ENCODE data around the gene PHACTR4. TPM values are rescaled to one million over a fixed set of nuclear protein-coding genes. Genes with fewer than 3 reads are reported as not detected.
A peak's percentile ranks its signal among the peaks of the same experiment; 100 is the strongest.
"Not testable (repeated sequence)": the region's sequence is repeated elsewhere in the genome, so short reads cannot be mapped to it uniquely, and the experiment has no call there.

PHACTR4 gene
- total and polyA plus RNA-seq, 12 donors = 12.0 to 44.8 (median 23.0) TPM

GRCh38 chr1:28441674-28442073, 72.1 kb downstream of the PHACTR4 start:
- intact Hi-C loops (cut with DNase I) = no loop called here
- no peak for TF ChIP-seq POLR2A (IDR thresholded peaks at IDR 0.05)
- no peak for TF ChIP-seq CTCF (IDR thresholded peaks at IDR 0.05)
- H3K27ac ChIP-seq = peak overlapping the region in 4 of 5 donors; percentile 15 to 66 (median 54)
- H3K4me3 ChIP-seq = no peak overlapping the region
- H3K9me3 ChIP-seq (replicated peaks in 1 of 3) = no peaks in the 10 kb centered on the region
- peak in 2 of 7 donors; percentile 34 to 35 for DNase-seq
- peaks cover 24 to 26% of the 10 kb centered on the region in 2 donors for H3K4me1 ChIP-seq (replicated peaks in 1 of 2)
- WGBS, 4 donors = 82 to 93% (median 89%) methylated on average over 4 of the region's 4 CpGs
- no peaks in the 10 kb centered on the region for H3K27me3 ChIP-seq
- H3K36me3 ChIP-seq (replicated peaks in 1 of 2) = no peaks in the 10 kb centered on the region

GRCh38 chr1:28443550-28443949, 74.0 kb downstream of the PHACTR4 start:
- intact Hi-C loops (cut with DNase I) = no loop called here
- H3K4me3 ChIP-seq = no peak overlapping the region
- no peak overlapping the region for H3K27ac ChIP-seq
- WGBS, 4 donors = 67 to 98% (median 87%) methylated on average over 3 of the region's 3 CpGs
- H3K4me1 ChIP-seq (replicated peaks in 1 of 2) = peaks cover 6 to 9% of the 10 kb centered on the region in 2 donors
- DNase-seq = no peak
- no peaks in the 10 kb centered on the region for H3K9me3 ChIP-seq (replicated peaks in 1 of 3)
- no peaks in the 10 kb centered on the region for H3K27me3 ChIP-seq
- H3K36me3 ChIP-seq (replicated peaks in 1 of 2) = no peaks in the 10 kb centered on the region
- TF ChIP-seq POLR2A (IDR thresholded peaks at IDR 0.05) = no peak
- TF ChIP-seq CTCF (IDR thresholded peaks at IDR 0.05) = no peak

- Histone ChIP-seq H3K27ac (no peak overlapping the region), H3K36me3 (replicated peaks in 1 of 2) (no peaks in the 10 kb centered on the region), H3K4me3 (no peak overlapping the region), H3K9me3 (replicated peaks in 1 of 3) (no peaks in the 10 kb centered on the region), H3K27me3 (no peaks in the 10 kb centered on the region), H3K4me1 (replicated peaks in 1 of 2) (no peaks in the 10 kb centered on the region)
- intact Hi-C loops (cut with DNase I) = no loop called here
- no peak for TF ChIP-seq POLR2A (IDR thresholded peaks at IDR 0.05)
- no peak for TF ChIP-seq CTCF (IDR thresholded peaks at IDR 0.05)
- DNase-seq = no peak
- 68 to 78% (median 70%) methylated on average over 4 of the region's 4 CpGs for WGBS, 4 donors
These were observed 78.1 kb downstream of the PHACTR4 start for GRCh38 chr1:28447679-28448078.

DNA sequence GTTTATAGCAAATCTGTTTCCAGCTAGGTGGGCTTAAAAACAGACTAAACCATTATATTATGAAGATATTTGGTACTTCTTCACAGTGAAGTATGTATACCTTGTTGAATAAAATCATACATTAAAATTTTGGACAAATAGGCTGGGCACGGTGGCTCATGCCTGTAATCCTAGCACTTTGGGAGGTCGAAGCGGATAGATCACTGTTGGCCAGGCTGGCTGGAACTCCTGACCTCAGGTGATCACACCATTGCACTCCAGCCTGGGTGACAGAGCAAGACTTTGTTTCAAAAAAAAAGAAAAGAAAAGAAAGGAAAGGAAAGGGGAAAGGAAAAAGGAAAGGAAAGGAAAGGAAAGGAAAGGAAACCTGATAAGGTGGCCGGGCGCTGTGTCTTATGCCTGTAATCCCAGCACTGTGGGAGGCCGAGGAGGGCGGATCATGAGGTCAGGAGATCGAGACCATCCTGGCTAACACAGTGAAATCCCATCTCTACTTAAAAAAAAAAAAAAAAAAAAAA, 78.6 kb downstream of the PHACTR4 start:
- H3K27ac ChIP-seq; H3K4me3 ChIP-seq; H3K27me3 ChIP-seq; H3K4me1 ChIP-seq (replicated peaks in 1 of 2); H3K36me3 ChIP-seq (replicated peaks in 1 of 2); intact Hi-C loops (cut with DNase I); H3K9me3 ChIP-seq (replicated peaks in 1 of 3); DNase-seq: not testable (repeated sequence)
- 92 to 95% (median 94%) methylated on average over 8 of the region's 8 CpGs for WGBS, 4 donors

- no peaks in the 10 kb centered on the region for H3K9me3 ChIP-seq (replicated peaks in 1 of 3)
- H3K27ac ChIP-seq = no peak overlapping the region
- no peaks in the 10 kb centered on the region for H3K4me1 ChIP-seq (replicated peaks in 1 of 2)
- intact Hi-C loops (cut with DNase I) = no loop called here
- H3K4me3 ChIP-seq = no peak overlapping the region
- TF ChIP-seq POLR2A (IDR thresholded peaks at IDR 0.05) (no peak), CTCF (IDR thresholded peaks at IDR 0.05) (no peak)
- no peak for DNase-seq
- H3K27me3 ChIP-seq = no peaks in the 10 kb centered on the region
- no peaks in the 10 kb centered on the region for H3K36me3 ChIP-seq (replicated peaks in 1 of 2)
- WGBS, 4 donors = 80 to 93% (median 89%) methylated on average over 1 of the region's 1 CpG
These were observed 80.4 kb downstream of the PHACTR4 start for GRCh38 chr1:28449904-28450303.

All from adrenal gland (tissue), 12 donors.